Colon (tissue), 2 donors: ENCODE measurements around the gene PDS5B.
"Not testable (repeated sequence)": the region's sequence is repeated elsewhere in the genome, so short reads cannot be mapped to it uniquely, and the experiment has no call there.

Experiments
- FAIRE-seq: peaks from 2 replicates; lab custom pipeline; 2012; peaks lifted over from hg19 to GRCh38; lab: Jason Lieb, UNC
- donor health status: control.
- donor health status: control.

PDS5B gene

GRCh38 chr13:32728327-32728726 lies 142.1 kb downstream of the PDS5B start:
- FAIRE-seq = no peak

- FAIRE-seq = not testable (repeated sequence)
These were observed 142.8 kb downstream of the PDS5B start for GRCh38 chr13:32729097-32729496.

GRCh38 chr13:32731074-32731473 lies 144.8 kb downstream of the PDS5B start:
- FAIRE-seq = no peak

- no peak for FAIRE-seq
These were observed 145.3 kb downstream of the PDS5B start for GRCh38 chr13:32731576-32731975.

- no peak for FAIRE-seq
These were observed 147.4 kb downstream of the PDS5B start for GRCh38 chr13:32733690-32734089.

GRCh38 chr13:32734511-32734910 lies 148.3 kb downstream of the PDS5B start:
- FAIRE-seq = no peak

GRCh38 chr13:32735859-32736258 lies 149.6 kb downstream of the PDS5B start:
- FAIRE-seq = no peak

GRCh38 chr13:32736648-32737047 lies 150.4 kb downstream of the PDS5B start:
- FAIRE-seq = no peak

- FAIRE-seq = no peak
These were observed 150.9 kb downstream of the PDS5B start for GRCh38 chr13:32737111-32737571.

- FAIRE-seq = peak; percentile 93
These were observed 151.4 kb downstream of the PDS5B start for GRCh38 chr13:32737679-32738078.

GRCh38 chr13:32745509-32745908 lies 159.3 kb downstream of the PDS5B start:
- no peak for FAIRE-seq

- FAIRE-seq = no peak
These were observed 160.2 kb downstream of the PDS5B start for GRCh38 chr13:32746474-32746873.

- FAIRE-seq = no peak
These were observed 162.1 kb downstream of the PDS5B start for GRCh38 chr13:32748305-32748704.

- FAIRE-seq = peak; percentile 21
These were observed 165.1 kb downstream of the PDS5B start for GRCh38 chr13:32751340-32751739.

GRCh38 chr13:32752311-32752710 lies 166.1 kb downstream of the PDS5B start:
- FAIRE-seq = no peak

GRCh38 chr13:32752997-32753606 lies 166.8 kb downstream of the PDS5B start:
- FAIRE-seq = no peak

GRCh38 chr13:32754179-32754578 lies 167.9 kb downstream of the PDS5B start:
- no peak for FAIRE-seq

- FAIRE-seq = no peak
These were observed 172.9 kb downstream of the PDS5B start for GRCh38 chr13:32759152-32759551.

- no peak for FAIRE-seq
These were observed 175.2 kb downstream of the PDS5B start for GRCh38 chr13:32761472-32761871.

- FAIRE-seq = no peak
These were observed 192.9 kb downstream of the PDS5B start for GRCh38 chr13:32779119-32779518.

GRCh38 chr13:32781906-32782305 lies 195.7 kb downstream of the PDS5B start:
- FAIRE-seq = no peak

- no peak for FAIRE-seq
These were observed 196.8 kb downstream of the PDS5B start for GRCh38 chr13:32783067-32783466.

- no peak for FAIRE-seq
These were observed 204.5 kb downstream of the PDS5B start for GRCh38 chr13:32790731-32791130.

- FAIRE-seq = no peak
These were observed 205.4 kb downstream of the PDS5B start for GRCh38 chr13:32791545-32792172.
